GM12878 (cell line): Measurements from ENCODE around the gene SLC22A12. TPM values are rescaled to one million over a fixed set of nuclear protein-coding genes. Genes with fewer than 3 reads are reported as not detected.

Experiments
- ATAC-seq: fragments of 200-7000 bp; cut with Tn5 transposase; 3 replicates; pipeline ENCODE4 v1.9.1; 2020; ENCODE audit warnings: mild to moderate bottlenecking, moderate library complexity
- BruUV-seq: library from RNA; stranded (reverse); fragments of 400-500 nt; replicated peaks from 2 replicates; lab custom pipeline; 2021; lab: Mats Ljungman, UMichigan
- CTCF ChIA-PET: fragments of 300-600 bp; sonication (Branson Sonifier 250); formaldehyde crosslinking; extraction: SDS; loops from one replicate; lab custom pipeline; 2021; ENCODE audit warnings: inconsistent platforms; lab: Yijun Ruan, JAX
- POLR2A ChIA-PET: fragments of 350-600 bp; formaldehyde crosslinking; extraction: SDS; loops from one replicate; lab custom pipeline; 2021; ENCODE audit warnings: inconsistent platforms; lab: Charles Lee
- RAD21 ChIA-PET: fragments of 300-600 bp; sonication (Branson Sonifier 250); formaldehyde crosslinking; loops from one replicate; lab custom pipeline; 2023; ENCODE audit warnings: antibody characterized with exemption; ENCODE audit not compliant: unreplicated experiment; lab: Charles Lee
- SMC1A ChIA-PET: fragments of 300-600 bp; sonication (Branson Sonifier 250); formaldehyde crosslinking; loops from one replicate; lab custom pipeline; 2023; ENCODE audit not compliant: unreplicated experiment, uncharacterized antibody; lab: Charles Lee
- DNase-seq: peaks from one replicate; pipeline ENCODE4 v3.0.0-alpha.2; 2011; ENCODE audit warnings: low read depth, low spot score
- FAIRE-seq: peaks from 3 replicates; lab custom pipeline; 2011; peaks lifted over from hg19 to GRCh38; lab: Jason Lieb, UNC
- H2AFZ ChIP-seq: 2 replicates; pipeline ENCODE4 v1.6.0; 2011; ENCODE audit warnings: low read depth, low read length, control low read depth; ENCODE audit not compliant: control insufficient read depth
- H3K27ac ChIP-seq: 2 replicates; pipeline ENCODE4 v1.5.1; 2011; ENCODE audit warnings: control low read depth; ENCODE audit not compliant: control insufficient read depth, insufficient read depth
- H3K27me3 ChIP-seq, 2 experiments: replicated peaks in 1 of 2; 2 replicates each; pipeline versions ENCODE4 v1.6.0 to v1.6.1; 2011; ENCODE audit warnings: low read length in 1 of 2; ENCODE audit not compliant: control insufficient read depth in 2 of 2, insufficient read depth in 2 of 2
- H3K36me3 ChIP-seq, 2 experiments: 2 replicates each; pipeline ENCODE4 v1.5.1; 2011; ENCODE audit warnings: low read length in 1 of 2; ENCODE audit not compliant: control insufficient read depth in 2 of 2, insufficient read depth in 2 of 2
- H3K4me1 ChIP-seq: 2 replicates; pipeline ENCODE4 v1.6.1; 2011; ENCODE audit warnings: mild to moderate bottlenecking, low read length, moderate library complexity, mixed read lengths; ENCODE audit not compliant: control insufficient read depth, insufficient read depth
- H3K4me2 ChIP-seq: 2 replicates; pipeline ENCODE4 v1.6.0; 2011; ENCODE audit warnings: control low read depth; ENCODE audit not compliant: control insufficient read depth, insufficient read depth
- H3K4me3 ChIP-seq: fragments of 200-600 bp; sonication (generic); 2 replicates; pipeline ENCODE4 v1.5.1; 2016
- H3K79me2 ChIP-seq: 2 replicates; pipeline ENCODE4 v1.6.0; 2011; ENCODE audit warnings: low read length; ENCODE audit not compliant: control insufficient read depth, insufficient read depth
- H3K9ac ChIP-seq: 2 replicates; pipeline ENCODE4 v1.8.0; 2011; ENCODE audit warnings: low read length, control low read depth, mixed read lengths; ENCODE audit not compliant: control insufficient read depth, insufficient read depth
- H3K9me3 ChIP-seq: replicated peaks from 3 replicates; pipeline ENCODE4 v1.5.1; 2011; ENCODE audit warnings: mild to moderate bottlenecking, low read length; ENCODE audit not compliant: control insufficient read depth, insufficient read depth
- H4K20me1 ChIP-seq: 2 replicates; pipeline ENCODE4 v1.6.0; 2011; ENCODE audit not compliant: control insufficient read depth, insufficient read depth
- ATF3 ChIP-seq: IDR thresholded peaks from 2 replicates; pipeline ENCODE4 v1.6.1; 2011; ENCODE audit warnings: low read depth, mild to moderate bottlenecking, low read length, moderate library complexity, borderline replicate concordance; ENCODE audit errors: extremely low read depth
- ATF7 ChIP-seq: fragments of 450-650 bp; IDR thresholded peaks from 2 replicates; pipeline ENCODE4 v1.6.1; 2016; ENCODE audit warnings: low read depth, mild to moderate bottlenecking
- CHD4 ChIP-seq: fragments of 200-600 bp; sonication (generic); IDR thresholded peaks from 2 replicates; pipeline ENCODE4 v1.6.1; 2016; ENCODE audit warnings: mild to moderate bottlenecking
- FOS ChIP-seq: IDR thresholded peaks from 3 replicates; pipeline ENCODE4 v1.6.1; 2011; ENCODE audit warnings: borderline replicate concordance; ENCODE audit not compliant: insufficient read length; ENCODE audit errors: extremely low read depth
- IRF5 ChIP-seq: fragments of 450-650 bp; IDR thresholded peaks from 2 replicates; pipeline ENCODE4 v1.6.1; 2017; ENCODE audit warnings: borderline replicate concordance
- KDM1A ChIP-seq: fragments of 200-600 bp; sonication (generic); IDR thresholded peaks from 2 replicates; pipeline ENCODE4 v1.6.1; 2016; ENCODE audit warnings: borderline replicate concordance
- MYB ChIP-seq: fragments of 150-350 bp; IDR thresholded peaks from 2 replicates; pipeline ENCODE4 v1.6.1; 2014; ENCODE audit warnings: mild to moderate bottlenecking, low read depth, low read length, borderline replicate concordance
- POLR2AphosphoS2 ChIP-seq: IDR thresholded peaks from 2 replicates; pipeline ENCODE4 v1.6.1; 2011; ENCODE audit warnings: low read depth, mild to moderate bottlenecking, low read length, improper control_type of control experiment, moderate library complexity
- RB1 ChIP-seq: fragments of 450-650 bp; formaldehyde crosslinking; IDR thresholded peaks from 2 replicates; pipeline ENCODE4 v1.6.1; 2017; ENCODE audit warnings: mild to moderate bottlenecking, borderline replicate concordance
- REST ChIP-seq: IDR thresholded peaks from 2 replicates; pipeline ENCODE4 v1.6.1; 2012; ENCODE audit warnings: mild to moderate bottlenecking, low read depth, low read length
- RUNX3 ChIP-seq: IDR thresholded peaks from 2 replicates; pipeline ENCODE4 v1.6.1; 2012; ENCODE audit warnings: low read length, inconsistent platforms
- SIN3A ChIP-seq: IDR thresholded peaks from 2 replicates; pipeline ENCODE4 v1.6.1; 2012; ENCODE audit warnings: low read depth, low read length, improper control_type of control experiment
- ZBED1 ChIP-seq: IDR thresholded peaks from 2 replicates; pipeline ENCODE4 v1.6.1; 2016; ENCODE audit warnings: borderline replicate concordance
- ZNF384 ChIP-seq: IDR thresholded peaks from 2 replicates; pipeline ENCODE4 v1.6.1; 2012; ENCODE audit warnings: low read depth, mild to moderate bottlenecking, low read length, improper control_type of control experiment, borderline replicate concordance
- WGBS: methylation state at CpG from one replicate; pipeline ENCODE4 v1.1.6; 2016; ENCODE audit warnings: low lambda C conversion rate; ENCODE audit not compliant: insufficient replicate concordance, insufficient coverage; ENCODE audit errors: missing lambda C conversion rate; 5-methylcytosine and 5-hydroxymethylcytosine counted together
- in situ Hi-C: fragments of 300-500 bp; cut with MboI; formaldehyde crosslinking; loops from 9 replicates; pipeline ENCODE4 v1.14.3; 2018; ENCODE audit warnings: mixed read lengths
- intact Hi-C: fragments of 100-400 bp; cut with micrococcal nuclease; formaldehyde crosslinking; loops from one replicate; pipeline ENCODE4 v1.14.2; 2022; ENCODE audit not compliant: unreplicated experiment
- polyA plus RNA-seq, 11 experiments: library from polyadenylated mRNA; depleted of rRNA in 4 of 11; unstranded in 6 of 11; stranded (reverse) in 5 of 11; fragments of >200 nt; fragmentation: Nextera tagmentation in 4 of 11; fragmentation: Illumina TruSeq in 1 of 11; extraction: Ambion mirVana in 4 of 11; extraction: Trizol in 1 of 11; gene quantifications; 1 replicate in 1 of 11; 2 replicates in 10 of 11; pipeline versions ENCODE4 v1.2.1 to v1.2.3, GENCODE V29; 2011 to 2016; ENCODE audit warnings: inconsistent platforms in 2 of 11, missing spikeins in 2 of 11, low read depth in 1 of 11
- total RNA-seq, 4 experiments: library from RNA; depleted of rRNA in 3 of 4; stranded (reverse); fragments of >200 nt in 3 of 4; fragmentation: Illumina TruSeq in 1 of 4; extraction: Trizol in 1 of 4; gene quantifications; 2 replicates each; pipeline versions ENCODE4 v1.2.1 to v1.2.3, GENCODE V29; 2013 to 2021

Gene SLC22A12
- total and polyA plus RNA-seq, 10 of the 15 experiments (the other 5 are each of a cell fraction or from before 2014, with no cell fraction given) = not detected

- Histone ChIP-seq H3K36me3 (no peaks in the 10 kb centered on the region), H3K9me3 (no peaks in the 10 kb centered on the region), H3K9ac (no peak overlapping the region), H3K4me3 (no peak overlapping the region), H4K20me1 (no peaks in the 10 kb centered on the region)
- no peak for ATAC-seq
- whole genome bisulfite sequencing = 73% methylated on average over 15 of the region's 15 CpGs
- DNase-seq = no peak
- TF ChIP-seq ZBED1 (no peak), RUNX3 (no peak), ATF3 (no peak)
- TF ChIP-seq, all 136 proteins: peak for 0
- no TSS peak for BruUV-seq
- Histone ChIP-seq H3K27ac (no peak overlapping the region), H2AFZ (no peak overlapping the region), H3K79me2 (no peaks in the 10 kb centered on the region), H3K4me2 (no peak overlapping the region), H3K4me1 (no peaks in the 10 kb centered on the region), H3K27me3 (peaks cover 0 to under 1% of the 10 kb centered on the region in 2 experiments; a peak in 2 of 4 replicates)
- intact Hi-C loops = no loop called here
- POLR2A ChIA-PET = no interaction called here
- in situ Hi-C loops = no loop called here
- CTCF ChIA-PET = no interaction called here
- SMC1A ChIA-PET = no interaction called here
- no peak for FAIRE-seq
- RAD21 ChIA-PET = no interaction called here
Measured at GRCh38 chr11:64545619-64546018, 45.4 kb upstream of the SLC22A12 start.

DNA sequence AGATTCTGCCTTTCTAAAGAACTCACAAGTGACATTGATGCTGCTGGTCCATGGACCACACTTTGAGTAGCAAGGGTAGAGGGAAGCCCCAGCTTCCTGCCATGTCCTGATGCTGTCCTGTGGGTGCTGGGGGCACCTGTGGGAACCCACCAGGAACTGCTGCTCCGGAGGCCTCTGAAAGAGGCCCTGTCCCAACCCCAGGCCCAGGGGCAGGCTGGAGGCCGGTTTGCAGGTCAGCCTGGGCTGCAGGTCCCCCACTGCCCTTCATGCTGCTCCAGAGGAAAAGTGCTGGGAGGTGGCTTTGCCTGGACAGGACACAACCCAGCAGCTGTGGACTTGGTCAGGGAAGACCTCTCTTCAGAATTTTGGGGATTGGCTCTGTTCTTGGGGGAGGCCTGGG lies 44.8 kb upstream of the SLC22A12 start:
- H3K27me3 ChIP-seq = no peaks in the 10 kb centered on the region; a peak in 1 of 4 replicates
- ATAC-seq (no peak), DNase-seq (no peak), FAIRE-seq (no peak)
- in situ Hi-C loops (no loop called here), intact Hi-C loops (no loop called here)
- H3K27ac ChIP-seq = no peak overlapping the region
- no peak overlapping the region for H3K9ac ChIP-seq
- no TSS peak for BruUV-seq
- no peaks in the 10 kb centered on the region for H3K9me3 ChIP-seq
- H3K4me3 ChIP-seq = no peak overlapping the region
- H4K20me1 ChIP-seq = no peaks in the 10 kb centered on the region
- no peaks in the 10 kb centered on the region for H3K36me3 ChIP-seq
- H3K4me1 ChIP-seq = no peaks in the 10 kb centered on the region
- ChIA-PET POLR2A (no interaction called here), CTCF (interaction anchor here (1.2 kb wide), 1 partner anchor 107 kb away, joined by 3 read pairs; no protein-coding TSS in a partner anchor), RAD21 (no interaction called here), SMC1A (no interaction called here)
- H3K4me2 ChIP-seq = no peak overlapping the region
- no peak overlapping the region for H2AFZ ChIP-seq
- no peaks in the 10 kb centered on the region for H3K79me2 ChIP-seq
- WGBS = 0% methylated on average over 2 of the region's 2 CpGs
- TF ChIP-seq REST (no peak), ZNF384 (no peak), CHD4 (no peak), ATF7 (no peak), FOS (no peak), POLR2AphosphoS2 (no peak), RB1 (no peak), IRF5 (no peak), SIN3A (no peak), MYB (no peak), KDM1A (no peak)
